C4-2B (cell line): ENCODE data around the gene PPP6R3.

Experiments used
- CTCF ChIP-seq: fragments of 450-650 bp; conservative IDR thresholded peaks from 2 replicates; pipeline ENCODE4 v1.5.1; 2017; ENCODE audit warnings: mild to moderate bottlenecking
- ZFX ChIP-seq: fragments of 450-650 bp; IDR thresholded peaks from 2 replicates; pipeline ENCODE4 v1.6.1; 2017

DNA sequence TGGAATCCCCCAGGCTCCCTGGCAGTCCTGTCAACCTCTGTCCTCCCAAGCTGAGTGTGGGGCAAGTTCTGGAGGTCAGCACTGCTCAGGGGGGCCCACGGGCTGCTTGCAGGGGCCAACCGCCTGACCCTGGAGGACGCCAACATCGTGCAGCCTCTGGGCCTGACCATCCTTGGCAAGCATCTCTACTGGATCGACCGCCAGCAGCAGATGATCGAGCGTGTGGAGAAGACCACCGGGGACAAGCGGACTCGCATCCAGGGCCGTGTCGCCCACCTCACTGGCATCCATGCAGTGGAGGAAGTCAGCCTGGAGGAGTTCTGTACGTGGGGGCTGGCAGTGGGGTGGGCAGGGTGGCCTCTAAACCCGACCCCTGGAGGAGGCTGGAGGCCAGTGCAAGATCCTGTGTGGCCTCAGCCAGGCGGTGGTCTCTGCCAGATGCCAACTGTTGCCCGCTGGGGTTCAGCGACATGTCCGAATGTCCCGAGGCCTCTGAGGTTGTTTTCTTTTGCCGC, 34.6 kb upstream of the PPP6R3 start:
- TF ChIP-seq CTCF (no peak), ZFX (no peak)
